IMR-90 (cell line): ENCODE results near the gene ASCL1. TPM values are rescaled to one million over a fixed set of nuclear protein-coding genes. Genes with fewer than 3 reads are reported as not detected.

Source experiments
- ATAC-seq: fragments of 200-7000 bp; cut with Tn5 transposase; 2 replicates; pipeline ENCODE4 v1.9.1; 2020; ENCODE audit warnings: low read depth, mild to moderate bottlenecking, moderate library complexity
- BruUV-seq: library from RNA; stranded (reverse); fragments of 400-500 nt; replicated peaks from 2 replicates; lab custom pipeline; 2021; lab: Mats Ljungman, UMichigan
- CTCF ChIA-PET: fragments of 300-600 bp; formaldehyde crosslinking; extraction: SDS; loops from one replicate; lab custom pipeline; 2021; ENCODE audit warnings: antibody characterized with exemption; lab: Yijun Ruan, JAX
- POLR2A ChIA-PET: fragments of 300-600 bp; sonication (Branson Sonifier 250); formaldehyde crosslinking; loops from one replicate; lab custom pipeline; 2022; ENCODE audit warnings: antibody characterized with exemption; ENCODE audit not compliant: unreplicated experiment; lab: Charles Lee
- DNase-seq: peaks from one replicate; pipeline ENCODE4 v3.0.0; 2013
- H2AFZ ChIP-seq: replicated peaks from 2 replicates; pipeline ENCODE3; 2013; ENCODE audit warnings: low read length, mild to moderate bottlenecking; ENCODE audit not compliant: poor library complexity
- H2AK5ac ChIP-seq: 2 replicates; pipeline ENCODE4 v1.6.1; 2013; ENCODE audit warnings: low read depth, low read length, inconsistent platforms
- H2AK9ac ChIP-seq: replicated peaks from 2 replicates; pipeline ENCODE3; 2013; ENCODE audit warnings: mild to moderate bottlenecking, low read depth, low read length, moderate library complexity; ENCODE audit not compliant: poor library complexity
- H2BK120ac ChIP-seq: 2 replicates; pipeline ENCODE4 v1.6.1; 2013; ENCODE audit warnings: low read depth, low read length, inconsistent platforms
- H2BK15ac ChIP-seq: 3 replicates; pipeline ENCODE4 v1.6.1; 2013; ENCODE audit warnings: low read depth, low read length, inconsistent platforms
- H2BK20ac ChIP-seq: 2 replicates; pipeline ENCODE4 v1.6.1; 2013; ENCODE audit warnings: low read depth, mild to moderate bottlenecking, inconsistent platforms, low read length, moderate library complexity
- H2BK5ac ChIP-seq: 2 replicates; pipeline ENCODE4 v1.6.1; 2013; ENCODE audit warnings: mild to moderate bottlenecking, low read depth, low read length, inconsistent platforms; ENCODE audit not compliant: poor library complexity, severe bottlenecking
- H3K14ac ChIP-seq: replicated peaks from 2 replicates; pipeline ENCODE4 v1.6.1; 2013; ENCODE audit warnings: low read depth, low read length, inconsistent platforms
- H3K18ac ChIP-seq: 2 replicates; pipeline ENCODE4 v1.6.1; 2013; ENCODE audit warnings: low read depth, low read length, control low read depth
- H3K23ac ChIP-seq: 2 replicates; pipeline ENCODE4 v1.6.1; 2013; ENCODE audit warnings: low read depth, low read length, inconsistent platforms
- H3K27ac ChIP-seq: 2 replicates; pipeline ENCODE4 v1.5.1; 2013; ENCODE audit warnings: mild to moderate bottlenecking, control low read depth, low read length; ENCODE audit not compliant: insufficient read depth
- H3K27me3 ChIP-seq: 2 replicates; pipeline ENCODE4 v1.6.1; 2013; ENCODE audit warnings: low read length; ENCODE audit not compliant: control insufficient read depth, insufficient read depth
- H3K36me3 ChIP-seq: 2 replicates; pipeline ENCODE4 v1.6.1; 2013; ENCODE audit warnings: low read length, mixed read lengths; ENCODE audit not compliant: control insufficient read depth, insufficient read depth
- H3K4ac ChIP-seq: 2 replicates; pipeline ENCODE4 v1.6.1; 2013; ENCODE audit warnings: low read depth, low read length, inconsistent platforms
- H3K4me1 ChIP-seq: 2 replicates; pipeline ENCODE4 v1.6.1; 2013; ENCODE audit warnings: low read length, mixed read lengths; ENCODE audit not compliant: control insufficient read depth, insufficient read depth
- H3K4me2 ChIP-seq: 2 replicates; pipeline ENCODE4 v1.6.1; 2013; ENCODE audit warnings: low read depth, mild to moderate bottlenecking, control low read depth, low read length, moderate library complexity
- H3K4me3 ChIP-seq: 2 replicates; pipeline ENCODE4 v1.5.1; 2013; ENCODE audit warnings: low read depth, mild to moderate bottlenecking, control low read depth, low read length, moderate library complexity; ENCODE audit not compliant: insufficient read depth
- H3K56ac ChIP-seq: 2 replicates; pipeline ENCODE4 v1.6.1; 2013; ENCODE audit warnings: low read length, inconsistent platforms; ENCODE audit not compliant: insufficient read depth; ENCODE audit errors: extremely low read depth
- H3K79me1 ChIP-seq, 2 experiments: 2 replicates each; pipeline ENCODE4 v1.6.1; 2013; ENCODE audit warnings: low read length in 2 of 2, inconsistent platforms in 1 of 2, low read depth in 1 of 2
- H3K9ac ChIP-seq: 2 replicates; pipeline ENCODE4 v1.6.1; 2013; ENCODE audit warnings: low read depth, low read length, control low read depth
- H3K9me1 ChIP-seq: 2 replicates; pipeline ENCODE4 v1.6.1; 2013; ENCODE audit warnings: low read length, inconsistent platforms; ENCODE audit not compliant: insufficient read depth
- H3K9me3 ChIP-seq: 2 replicates; pipeline ENCODE4 v1.6.1; 2013; ENCODE audit warnings: low read length; ENCODE audit not compliant: control insufficient read depth, insufficient read depth
- H4K20me1 ChIP-seq: 2 replicates; pipeline ENCODE4 v1.6.1; 2013; ENCODE audit warnings: low read length, inconsistent platforms; ENCODE audit not compliant: insufficient read depth
- H4K5ac ChIP-seq: 2 replicates; pipeline ENCODE4 v1.6.1; 2013; ENCODE audit warnings: mild to moderate bottlenecking, low read depth, low read length, control low read depth
- H4K8ac ChIP-seq, 2 experiments: 2 replicates each; pipeline ENCODE4 v1.6.1; 2013; ENCODE audit warnings: low read depth in 2 of 2, low read length in 2 of 2, control low read depth in 1 of 2, inconsistent platforms in 1 of 2
- H4K91ac ChIP-seq: 2 replicates; pipeline ENCODE4 v1.6.1; 2013; ENCODE audit warnings: low read depth, low read length, inconsistent platforms; ENCODE audit not compliant: insufficient read depth
- BHLHE40 ChIP-seq: fragments of 150-350 bp; IDR thresholded peaks from 2 replicates; pipeline ENCODE4 v1.6.1; 2016; ENCODE audit warnings: mild to moderate bottlenecking, low read depth, low read length
- MAFK ChIP-seq: IDR thresholded peaks from 2 replicates; pipeline ENCODE4 v1.6.1; 2012; ENCODE audit warnings: low read depth, low read length, improper control_type of control experiment
- WGBS, 2 experiments: methylation state at CpG; one replicate each; pipeline versions ENCODE4 v1.1.5 to v1.1.7; 2013; ENCODE audit warnings: missing lambda C conversion rate in 2 of 2; ENCODE audit not compliant: insufficient read length in 1 of 2; ENCODE audit errors: extremely low coverage in 2 of 2; 5-methylcytosine and 5-hydroxymethylcytosine counted together
- dilution Hi-C: fragments of 300-500 bp; cut with HindIII; formaldehyde crosslinking; loops from one replicate; pipeline ENCODE4 v1.14.3; 2018; ENCODE audit warnings: low sequenced_read_pairs; ENCODE audit not compliant: unreplicated experiment
- in situ Hi-C: fragments of 300-500 bp; cut with MboI; formaldehyde crosslinking; loops from 3 replicates; pipeline ENCODE4 v1.14.3; 2019; ENCODE audit warnings: low sequenced_read_pairs, inconsistent platforms, mixed read lengths
- intact Hi-C: fragments of 100-400 bp; cut with micrococcal nuclease; formaldehyde crosslinking; loops from 2 replicates; pipeline ENCODE4 v1.10.0; 2022
- polyA plus RNA-seq, 3 experiments: library from polyadenylated mRNA; depleted of rRNA; stranded (reverse); fragments of >200 nt; gene quantifications; 2 replicates each; pipeline ENCODE4 v1.2.3, GENCODE V29; 2012; ENCODE audit warnings: low replicate concordance in 1 of 3
- total RNA-seq: library from RNA; depleted of rRNA; stranded (reverse); fragments of >200 nt; gene quantifications from 2 replicates; pipeline ENCODE4 v1.2.3, GENCODE V29; 2012
- TF ChIP-seq, protein P1 (sequence below): fragments of 150-350 bp; IDR thresholded peaks from 2 replicates; pipeline ENCODE4 v1.6.1; 2016; ENCODE audit warnings: low read depth, mild to moderate bottlenecking, low read length, moderate library complexity, borderline replicate concordance

Gene ASCL1
- total and polyA plus RNA-seq, 2 of the 4 experiments (the other 2 are of a cell fraction), result not detected

DNA sequence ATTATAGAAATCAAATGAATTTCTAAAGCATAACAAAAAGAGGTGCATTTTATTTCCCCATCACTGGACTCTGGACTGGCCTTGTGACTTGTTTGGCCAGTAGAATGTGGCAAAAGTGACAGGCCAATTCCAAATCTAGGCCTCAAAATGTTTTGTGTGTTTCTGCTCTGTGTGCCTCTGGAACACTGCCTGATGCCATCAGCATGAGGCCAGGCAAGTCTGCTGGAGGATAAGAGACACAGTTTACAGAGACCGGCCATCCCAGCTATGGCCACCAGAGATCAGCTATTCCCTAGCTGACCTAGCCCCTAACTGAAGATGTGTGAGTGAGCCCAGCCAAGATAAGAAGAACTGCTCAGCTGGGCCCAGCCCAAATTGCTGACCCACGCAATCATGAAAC lies 32.9 kb downstream of the ASCL1 start:
- Histone ChIP-seq H3K23ac (no peak overlapping the region), H2BK20ac (no peak overlapping the region), H3K56ac (no peak overlapping the region), H3K36me3 (no peaks in the 10 kb centered on the region), H2AK5ac (no peak overlapping the region), H3K27me3 (no peaks in the 10 kb centered on the region), H2BK120ac (no peak overlapping the region), H4K5ac (no peak overlapping the region), H2AFZ (no peak overlapping the region), H4K20me1 (no peaks in the 10 kb centered on the region), H3K4ac (no peak overlapping the region), H2BK5ac (no peak overlapping the region), H3K18ac (no peak overlapping the region), H3K9me3 (peaks cover 12% of the 10 kb centered on the region), H3K4me2 (no peak overlapping the region), H3K9ac (no peak overlapping the region), H2BK15ac (no peak overlapping the region), H4K91ac (no peak overlapping the region), H3K4me3 (no peak overlapping the region), H3K27ac (no peak overlapping the region), H2AK9ac (no peak overlapping the region), H3K79me1 (no peaks in the 10 kb centered on the region), H3K14ac (no peak overlapping the region), H3K4me1 (no peaks in the 10 kb centered on the region), H3K9me1 (no peaks in the 10 kb centered on the region), H4K8ac (no peak overlapping the region)
- ChIA-PET CTCF (no interaction called here), POLR2A (no interaction called here)
- DNase-seq (no peak), ATAC-seq (no peak)
- in situ Hi-C loops, result no loop called here
- no CpG with 5 or more reads among the region's 2 CpGs for WGBS, 2 experiments
- TF ChIP-seq BHLHE40, result no peak
- no peak for TF ChIP-seq MAFK
- TF ChIP-seq, protein P1, sequence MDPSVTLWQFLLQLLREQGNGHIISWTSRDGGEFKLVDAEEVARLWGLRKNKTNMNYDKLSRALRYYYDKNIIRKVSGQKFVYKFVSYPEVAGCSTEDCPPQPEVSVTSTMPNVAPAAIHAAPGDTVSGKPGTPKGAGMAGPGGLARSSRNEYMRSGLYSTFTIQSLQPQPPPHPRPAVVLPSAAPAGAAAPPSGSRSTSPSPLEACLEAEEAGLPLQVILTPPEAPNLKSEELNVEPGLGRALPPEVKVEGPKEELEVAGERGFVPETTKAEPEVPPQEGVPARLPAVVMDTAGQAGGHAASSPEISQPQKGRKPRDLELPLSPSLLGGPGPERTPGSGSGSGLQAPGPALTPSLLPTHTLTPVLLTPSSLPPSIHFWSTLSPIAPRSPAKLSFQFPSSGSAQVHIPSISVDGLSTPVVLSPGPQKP, result no peak
- dilution Hi-C loops, result no loop called here
- no TSS peak for BruUV-seq
- intact Hi-C loops, result no loop called here
